MCF 10A (cell line): ENCODE results near the gene MEOX1. TPM values are rescaled to one million over a fixed set of nuclear protein-coding genes. Genes with fewer than 3 reads are reported as not detected.

Experiments used
- BruUV-seq: library from RNA; stranded (reverse); fragments of 400-500 nt; replicated peaks from 2 replicates; lab custom pipeline; 2021; lab: Mats Ljungman, UMichigan
- CTCF ChIA-PET: fragments of 300-600 bp; sonication (Branson Sonifier 250); formaldehyde crosslinking; extraction: SDS; loops from one replicate; lab custom pipeline; 2021; ENCODE audit warnings: antibody characterized with exemption, inconsistent platforms; lab: Yijun Ruan, JAX
- POLR2A ChIA-PET: fragments of 300-600, 350-650 bp; sonication (Branson Sonifier 250); formaldehyde crosslinking; extraction: SDS; loops from one replicate; lab custom pipeline; 2020; ENCODE audit warnings: antibody characterized with exemption, inconsistent platforms; lab: Yijun Ruan, JAX
- DNase-seq: peaks from one replicate; pipeline ENCODE4 v3.0.0-alpha.2; 2018; ENCODE audit not compliant: unreplicated experiment
- H3K27ac Mint-ChIP-seq: one replicate; pipeline ENCODE4 v1.8.0; 2022; ENCODE audit warnings: mild to moderate bottlenecking, low read depth, mixed read lengths; ENCODE audit not compliant: unreplicated experiment
- H3K27me3 Mint-ChIP-seq: one replicate; pipeline ENCODE4 v1.8.0; 2022; ENCODE audit warnings: mixed read lengths; ENCODE audit not compliant: insufficient read depth, unreplicated experiment
- H3K36me3 Mint-ChIP-seq: one replicate; pipeline ENCODE4 v1.8.0; 2022; ENCODE audit warnings: mild to moderate bottlenecking, moderate library complexity, mixed read lengths; ENCODE audit not compliant: insufficient read depth, unreplicated experiment
- H3K4me1 Mint-ChIP-seq: one replicate; pipeline ENCODE4 v1.8.0; 2022; ENCODE audit warnings: mixed read lengths; ENCODE audit not compliant: insufficient read depth, unreplicated experiment
- H3K4me3 Mint-ChIP-seq: one replicate; pipeline ENCODE4 v1.8.0; 2022; ENCODE audit warnings: mild to moderate bottlenecking, moderate library complexity, mixed read lengths; ENCODE audit not compliant: unreplicated experiment
- H3K9me3 Mint-ChIP-seq: one replicate; pipeline ENCODE4 v1.8.0; 2022; ENCODE audit warnings: mixed read lengths; ENCODE audit not compliant: unreplicated experiment
- CTCF ChIP-seq: fragments of 200-600 bp; IDR thresholded peaks from one replicate; pipeline ENCODE4 v1.8.0; 2022; ENCODE audit warnings: antibody characterized with exemption, mild to moderate bottlenecking; ENCODE audit not compliant: unreplicated experiment
- intact Hi-C: fragments of 100-400 bp; cut with micrococcal nuclease; formaldehyde crosslinking; loops from 2 replicates; pipeline ENCODE4 v1.14.1; 2022
- total RNA-seq: library from RNA; stranded (reverse); gene quantifications from 2 replicates; pipeline ENCODE4 v1.2.3, GENCODE V29; 2022

Gene MEOX1
- total RNA-seq, 1 experiment from 2014 or later: not detected

GRCh38 chr17:43660816-43661493 is 767 bp downstream of the MEOX1 start:
- Mint-ChIP-seq H3K27ac (no peak overlapping the region), H3K36me3 (no peaks in the 10 kb centered on the region), H3K4me3 (no peak overlapping the region), H3K4me1 (peaks cover 13% of the 10 kb centered on the region), H3K27me3 (no peaks in the 10 kb centered on the region), H3K9me3 (no peaks in the 10 kb centered on the region)
- intact Hi-C loops: no loop called here
- ChIA-PET POLR2A (interaction anchor here (0.5 kb wide), 1 partner anchor 248 kb away, joined by 3 read pairs; no protein-coding TSS in a partner anchor), CTCF (interaction anchor here (0.6 to 5.4 kb wide), 3 partner anchors 13 to 267 kb away, joined by 3 to 22 read pairs (median 4); no protein-coding TSS in a partner anchor)
- no peak for TF ChIP-seq CTCF
- BruUV-seq: no TSS peak
- DNase-seq: no peak

GRCh38 chr17:43659823-43660617 is 1.7 kb downstream of the MEOX1 start:
- no TSS peak for BruUV-seq
- Mint-ChIP-seq H3K9me3 (no peaks in the 10 kb centered on the region), H3K4me1 (peaks cover 17% of the 10 kb centered on the region), H3K4me3 (no peak overlapping the region), H3K27me3 (no peaks in the 10 kb centered on the region), H3K36me3 (no peaks in the 10 kb centered on the region), H3K27ac (no peak overlapping the region)
- CTCF ChIA-PET: interaction anchor here (0.6 to 5.4 kb wide), 5 partner anchors 13 to 268 kb away, joined by 3 to 22 read pairs (median 4); no protein-coding TSS in a partner anchor
- POLR2A ChIA-PET: no interaction called here
- TF ChIP-seq CTCF: no peak
- no peak for DNase-seq
- intact Hi-C loops: no loop called here

GRCh38 chr17:43658900-43659299 is 2.8 kb downstream of the MEOX1 start:
- Mint-ChIP-seq H3K9me3 (no peaks in the 10 kb centered on the region), H3K36me3 (no peaks in the 10 kb centered on the region), H3K4me3 (no peak overlapping the region), H3K27me3 (no peaks in the 10 kb centered on the region), H3K4me1 (peaks cover 17% of the 10 kb centered on the region), H3K27ac (no peak overlapping the region)
- BruUV-seq: no TSS peak
- ChIA-PET POLR2A (interaction anchor here (1.2 kb wide), 1 partner anchor 9 kb away, joined by 3 read pairs; no protein-coding TSS in a partner anchor), CTCF (interaction anchor here (0.5 to 1.7 kb wide), 6 partner anchors 14 to 218 kb away, joined by 3 to 7 read pairs (median 3); no protein-coding TSS in a partner anchor)
- no peak for TF ChIP-seq CTCF
- DNase-seq: no peak
- intact Hi-C loops: no loop called here
